T-cell (primary cell): ENCODE measurements around the gene LTO1. TPM values are rescaled to one million over a fixed set of nuclear protein-coding genes. Genes with fewer than 3 reads are reported as not detected.
A peak's percentile ranks its signal among the peaks of the same experiment; 100 is the strongest.

Source experiments
- ATAC-seq, 4 experiments: fragments of 200-7000 bp in 3 of 4; fragments of 150-1000 bp in 1 of 4; cut with Tn5 transposase; replicated peaks in 1 of 4; 1 replicate in 3 of 4; 2 replicates in 1 of 4; pipeline ENCODE4 v1.10.0; 2021; ENCODE audit warnings: moderate library complexity in 3 of 4, mild to moderate bottlenecking in 2 of 4, moderate number of reproducible peaks in 1 of 4
- CTCF ChIA-PET, 2 donors: fragments of 300-600 bp; sonication (Branson Sonifier 250); formaldehyde crosslinking; loops; one replicate each; lab custom pipeline; 2022; ENCODE audit warnings: antibody characterized with exemption in 2 of 2; lab: Charles Lee
- POLR2A ChIA-PET, 2 donors: fragments of 300-600 bp; sonication (Branson Sonifier 250); formaldehyde crosslinking; loops; one replicate each; lab custom pipeline; 2022; ENCODE audit warnings: antibody characterized with exemption in 2 of 2; lab: Charles Lee
- DNase-seq, 35 experiments: peaks; one replicate each; pipeline versions ENCODE4 v3.0.0 to v3.0.0-alpha.2; 2013 to 2023
- H3K27ac ChIP-seq: one replicate; pipeline ENCODE4 v1.5.1; 2013; ENCODE audit warnings: low read length
- H3K27me3 ChIP-seq, 2 experiments: replicated peaks in 1 of 2; 1 replicate in 1 of 2; 2 replicates in 1 of 2; pipeline versions ENCODE4 v1.6.1 to v1.7.0; 2013; ENCODE audit warnings: low read length in 1 of 2, mixed read lengths in 1 of 2; ENCODE audit not compliant: control insufficient read depth in 2 of 2, insufficient read depth in 2 of 2; ENCODE audit errors: extremely low read depth in 1 of 2
- H3K36me3 ChIP-seq, 2 donors: 1 replicate in 1 of 2; 2 replicates in 1 of 2; pipeline versions ENCODE4 v1.6.1 to v1.7.0; 2013; ENCODE audit warnings: low read length in 1 of 2; ENCODE audit not compliant: control insufficient read depth in 2 of 2, insufficient read depth in 1 of 2; ENCODE audit errors: extremely low read depth in 1 of 2
- H3K4me1 ChIP-seq, 2 experiments: 1 replicate in 1 of 2; 2 replicates in 1 of 2; pipeline versions ENCODE4 v1.6.1 to v1.7.0; 2013; ENCODE audit warnings: low read length in 2 of 2, mixed read lengths in 1 of 2; ENCODE audit not compliant: insufficient read depth in 2 of 2, control insufficient read depth in 1 of 2; ENCODE audit errors: extremely low read depth in 1 of 2
- H3K4me3 ChIP-seq, 2 donors: 1 replicate in 1 of 2; 2 replicates in 1 of 2; pipeline versions ENCODE4 v1.5.1 to v1.7.0; 2013; ENCODE audit warnings: mild to moderate bottlenecking in 2 of 2, low read length in 1 of 2, moderate library complexity in 1 of 2; ENCODE audit not compliant: control insufficient read depth in 1 of 2; ENCODE audit errors: extremely low read depth in 1 of 2
- H3K9me3 ChIP-seq: 2 replicates; pipeline ENCODE4 v1.7.0; 2013
- H3K27ac Mint-ChIP-seq, 2 donors: one replicate each; pipeline ENCODE4 v1.8.0; 2020 to 2021; ENCODE audit warnings: mild to moderate bottlenecking in 2 of 2, mixed read lengths in 2 of 2
- H3K27me3 Mint-ChIP-seq, 2 donors: one replicate each; pipeline ENCODE4 v1.8.0; 2021 to 2022; ENCODE audit warnings: mixed read lengths in 2 of 2
- H3K36me3 Mint-ChIP-seq: one replicate; pipeline ENCODE4 v1.8.0; 2021; ENCODE audit warnings: mixed read lengths
- H3K4me1 Mint-ChIP-seq, 3 donors: one replicate each; pipeline ENCODE4 v1.8.0; 2020 to 2022; ENCODE audit warnings: mixed read lengths in 3 of 3, mild to moderate bottlenecking in 1 of 3
- H3K4me3 Mint-ChIP-seq, 3 donors: one replicate each; pipeline ENCODE4 v1.8.0; 2020 to 2022; ENCODE audit warnings: mild to moderate bottlenecking in 3 of 3, mixed read lengths in 3 of 3, moderate library complexity in 3 of 3
- H3K9me3 Mint-ChIP-seq, 3 donors: one replicate each; pipeline ENCODE4 v1.8.0; 2020 to 2022; ENCODE audit warnings: mixed read lengths in 3 of 3
- WGBS: methylation state at CpG from one replicate; pipeline ENCODE4 v1.1.5; 2013; ENCODE audit warnings: missing lambda C conversion rate; ENCODE audit not compliant: insufficient coverage; 5-methylcytosine and 5-hydroxymethylcytosine counted together
- total RNA-seq, 35 experiments: library from RNA in 6 of 35; stranded (reverse) in 6 of 35; fragments of 120-200 nt in 1 of 35; gene quantifications; one replicate each; pipeline versions ENCODE4 v1.2.1 to v1.2.4 and lab custom pipeline; 2013 to 2026

The LTO1 gene
- total RNA-seq, 5 donors from 2014 or later (not counting 1 experiment from before 2014, with no cell fraction given) = 31.8 to 64.2 (median 57.4) TPM

DNA sequence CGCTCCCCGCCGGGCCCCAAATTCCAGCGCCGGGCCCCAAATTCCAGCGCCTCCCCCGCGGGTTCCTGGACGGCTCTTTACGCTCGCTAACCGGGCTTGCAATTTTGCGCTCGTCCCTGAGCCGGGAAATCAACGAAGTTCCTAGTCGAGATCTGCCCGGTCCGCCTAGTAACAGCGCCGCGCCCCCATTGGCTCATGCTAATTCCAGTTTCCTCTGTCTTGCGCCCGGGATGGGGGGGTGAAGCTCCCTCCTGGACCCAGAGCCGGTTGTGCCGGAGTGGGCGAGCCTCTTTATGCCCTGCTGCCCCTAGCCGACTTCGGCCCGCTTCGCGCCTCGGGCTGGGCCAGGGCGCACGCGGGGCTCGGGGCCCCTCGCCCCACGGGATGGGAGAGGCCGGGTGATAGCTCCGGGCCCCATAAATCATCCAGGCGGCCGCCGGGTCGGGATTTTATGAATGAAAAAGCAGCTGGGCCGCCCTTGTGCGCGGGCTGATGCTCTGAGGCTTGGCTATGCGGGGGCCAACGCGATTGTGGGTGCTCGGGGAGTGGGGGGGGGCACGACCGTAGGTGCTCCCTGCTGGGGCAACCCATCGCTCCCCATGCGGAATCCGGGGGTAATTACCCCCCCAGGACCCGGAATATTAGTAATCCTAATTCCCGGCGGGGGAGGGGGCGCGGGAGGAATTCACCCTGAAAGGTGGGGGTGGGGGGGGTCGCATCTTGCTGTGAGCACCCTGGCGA, 36.0 kb downstream of the LTO1 start:
- ATAC-seq (no peak), DNase-seq (peak in 2 of 35 experiments; percentile 24 to 27)
- Histone ChIP-seq H3K9me3 (no peaks in the 10 kb centered on the region), H3K27me3 (peaks cover 10 to 82% of the 10 kb centered on the region in 2 experiments), H3K4me3 (peak overlapping the region in 1 of 2 donors; percentile 51), H3K36me3 (no peaks in the 10 kb centered on the region), H3K4me1 (peaks cover 18 to 61% of the 10 kb centered on the region in 2 experiments), H3K27ac (no peak overlapping the region)
- no peak overlapping the region for H3K27ac Mint-ChIP-seq
- ChIA-PET CTCF (no interaction called here), POLR2A (no interaction called here)
- H3K4me3 Mint-ChIP-seq = peak overlapping the region in 1 of 3 donors; percentile 88
- no peaks in the 10 kb centered on the region for H3K9me3 Mint-ChIP-seq
- H3K27me3 Mint-ChIP-seq = peaks cover 34 to 58% of the 10 kb centered on the region in 2 donors
- peaks cover 16 to 40% (median 36%) of the 10 kb centered on the region in 3 donors for H3K4me1 Mint-ChIP-seq
- WGBS = 1% methylated on average over 44 of the region's 64 CpGs
- no peaks in the 10 kb centered on the region for H3K36me3 Mint-ChIP-seq

DNA sequence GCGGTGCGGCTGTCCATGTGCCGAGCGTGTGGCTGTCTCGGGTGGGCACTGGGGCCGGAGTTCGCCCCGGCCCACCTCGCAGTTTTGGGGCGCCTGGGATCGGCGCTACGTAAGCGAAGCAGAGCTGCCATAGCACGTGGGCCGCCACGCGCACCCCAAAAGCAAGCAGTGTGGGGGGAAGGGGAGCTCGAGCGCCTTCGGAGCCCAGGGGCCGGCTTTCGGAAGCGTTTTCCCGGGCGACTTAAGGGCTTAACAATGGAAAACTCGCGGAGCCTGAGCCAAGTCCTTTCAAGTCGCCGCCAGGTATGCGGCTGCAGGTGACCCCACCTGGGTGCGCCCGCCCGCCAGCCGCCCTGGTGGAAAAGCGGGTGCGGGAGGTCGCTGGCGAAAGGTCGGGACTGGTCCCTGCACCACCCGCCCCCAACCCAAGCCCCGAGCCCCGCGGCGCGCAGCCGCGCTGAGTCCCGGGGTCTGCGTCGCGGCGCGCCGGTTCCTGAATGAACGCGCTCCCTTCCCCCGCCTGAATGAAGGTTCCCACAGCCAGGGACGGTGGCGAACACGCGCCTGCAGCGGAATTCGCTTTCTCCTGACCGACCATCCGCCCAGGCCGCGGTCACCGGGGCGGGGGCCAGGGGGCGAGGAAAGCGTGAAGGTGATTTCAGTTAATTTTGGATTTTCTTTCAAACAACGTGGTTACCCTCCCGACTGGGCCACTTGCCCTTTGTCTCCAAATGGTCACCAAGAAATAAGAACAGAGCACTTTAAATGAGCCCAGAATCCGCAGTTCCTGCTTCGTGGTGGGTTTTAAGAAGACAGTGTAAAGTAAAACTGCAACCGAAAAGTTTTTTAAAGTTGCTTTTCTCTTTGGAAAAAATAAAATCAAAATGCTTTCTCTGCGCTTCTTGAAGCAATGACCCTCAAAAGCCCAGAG, 36.9 kb downstream of the LTO1 start:
- Histone ChIP-seq H3K4me1 (peaks cover 18 to 53% of the 10 kb centered on the region in 2 experiments), H3K27ac (no peak overlapping the region), H3K27me3 (peaks cover 10 to 79% of the 10 kb centered on the region in 2 experiments), H3K36me3 (no peaks in the 10 kb centered on the region), H3K4me3 (peak overlapping the region in 1 of 2 donors; percentile 44), H3K9me3 (no peaks in the 10 kb centered on the region)
- DNase-seq = no peak
- Mint-ChIP-seq H3K4me1 (peaks cover 16 to 37% (median 35%) of the 10 kb centered on the region in 3 donors), H3K36me3 (no peaks in the 10 kb centered on the region), H3K4me3 (peak overlapping the region in 1 of 3 donors; percentile 63), H3K27me3 (peaks cover 36 to 62% of the 10 kb centered on the region in 2 donors), H3K27ac (no peak overlapping the region), H3K9me3 (no peaks in the 10 kb centered on the region)
- ChIA-PET POLR2A (no interaction called here), CTCF (no interaction called here)
- no peak for ATAC-seq
- WGBS = 4% methylated on average over 64 of the region's 78 CpGs

- Mint-ChIP-seq H3K4me1 (peaks cover 16 to 37% (median 35%) of the 10 kb centered on the region in 3 donors), H3K9me3 (no peaks in the 10 kb centered on the region), H3K27ac (no peak overlapping the region), H3K36me3 (no peaks in the 10 kb centered on the region), H3K4me3 (peak overlapping the region in 2 of 3 donors; percentile 43 to 63), H3K27me3 (peaks cover 38 to 64% of the 10 kb centered on the region in 2 donors)
- H3K27me3 ChIP-seq = peaks cover 10 to 76% of the 10 kb centered on the region in 2 experiments
- ATAC-seq (no peak), DNase-seq (no peak)
- H3K36me3 ChIP-seq = no peaks in the 10 kb centered on the region
- WGBS = 2% methylated on average over 55 of the region's 67 CpGs
- H3K4me1 ChIP-seq = peaks cover 18 to 53% of the 10 kb centered on the region in 2 experiments
- H3K4me3 ChIP-seq = peak overlapping the region in 1 of 2 donors; percentile 54
- no peak overlapping the region for H3K27ac ChIP-seq
- H3K9me3 ChIP-seq = no peaks in the 10 kb centered on the region
- POLR2A ChIA-PET = no interaction called here
- CTCF ChIA-PET = no interaction called here
These were observed 37.8 kb downstream of the LTO1 start for GRCh38 chr11:69637198-69637940.

GRCh38 chr11:69636512-69637197, 38.5 kb downstream of the LTO1 start:
- H3K27me3 Mint-ChIP-seq = peaks cover 38 to 64% of the 10 kb centered on the region in 2 donors
- Histone ChIP-seq H3K4me1 (peaks cover 18 to 47% of the 10 kb centered on the region in 2 experiments), H3K36me3 (no peaks in the 10 kb centered on the region), H3K27me3 (peaks cover 10 to 70% of the 10 kb centered on the region in 2 experiments), H3K4me3 (peak overlapping the region in 1 of 2 donors; percentile 54), H3K9me3 (no peaks in the 10 kb centered on the region), H3K27ac (no peak overlapping the region)
- WGBS = 10% methylated on average over 61 of the region's 63 CpGs
- CTCF ChIA-PET = no interaction called here
- no peaks in the 10 kb centered on the region for H3K36me3 Mint-ChIP-seq
- ATAC-seq (no peak), DNase-seq (no peak)
- POLR2A ChIA-PET = no interaction called here
- peak overlapping the region in 2 of 3 donors; percentile 21 to 63 for H3K4me3 Mint-ChIP-seq
- peaks cover 16 to 37% (median 35%) of the 10 kb centered on the region in 3 donors for H3K4me1 Mint-ChIP-seq
- H3K9me3 Mint-ChIP-seq = no peaks in the 10 kb centered on the region
- H3K27ac Mint-ChIP-seq = no peak overlapping the region

DNA sequence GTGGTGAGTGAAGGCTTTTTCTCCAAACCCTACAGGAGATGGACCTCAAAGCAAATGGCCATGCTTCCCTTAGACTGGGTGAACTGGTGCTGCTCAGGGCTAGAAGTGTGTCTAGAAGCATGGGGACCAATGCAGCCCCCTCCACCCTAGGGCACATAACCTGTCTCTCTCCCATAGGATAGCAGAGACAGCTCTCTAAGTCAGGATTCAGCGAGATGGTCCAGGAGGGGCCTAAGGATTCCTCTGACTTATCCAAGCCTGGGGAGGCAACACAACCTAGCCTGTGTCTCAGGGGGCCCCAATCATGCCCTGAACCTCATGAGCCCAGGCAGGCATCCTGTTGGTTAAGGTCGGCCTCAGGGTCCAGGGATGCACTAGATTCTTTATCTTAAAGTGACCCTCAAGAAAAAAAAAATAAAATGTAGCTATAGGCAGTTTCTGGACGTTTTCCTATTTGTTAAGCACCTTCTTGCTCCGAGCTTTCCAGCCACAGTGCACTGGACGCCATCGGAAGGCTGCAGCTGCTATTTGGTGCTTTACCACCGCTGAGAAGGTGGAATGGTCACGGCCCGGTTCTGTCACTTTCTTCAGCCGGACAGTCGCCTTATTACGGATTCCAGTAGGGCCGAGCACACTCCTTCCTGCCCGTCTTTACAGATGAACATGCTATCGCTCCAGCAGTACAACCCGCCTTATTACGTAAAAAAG, 39.2 kb downstream of the LTO1 start:
- ATAC-seq (no peak), DNase-seq (no peak)
- H3K27ac Mint-ChIP-seq = peak overlapping the region in 1 of 2 donors; percentile 8
- ChIA-PET CTCF (no interaction called here), POLR2A (no interaction called here)
- Histone ChIP-seq H3K27ac (no peak overlapping the region), H3K9me3 (no peaks in the 10 kb centered on the region), H3K36me3 (no peaks in the 10 kb centered on the region), H3K4me1 (peaks cover 14 to 40% of the 10 kb centered on the region in 2 experiments), H3K27me3 (peaks cover 10 to 63% of the 10 kb centered on the region in 2 experiments), H3K4me3 (no peak overlapping the region)
- H3K36me3 Mint-ChIP-seq = no peaks in the 10 kb centered on the region
- H3K9me3 Mint-ChIP-seq = no peaks in the 10 kb centered on the region
- H3K4me3 Mint-ChIP-seq = no peak overlapping the region
- WGBS = 77% methylated on average over 15 of the region's 17 CpGs
- peaks cover 12 to 32% (median 30%) of the 10 kb centered on the region in 3 donors for H3K4me1 Mint-ChIP-seq
- H3K27me3 Mint-ChIP-seq = peaks cover 38 to 62% of the 10 kb centered on the region in 2 donors
